Measurements from ENCODE around the gene UGT3A2.

Gene UGT3A2

GRCh38 chr5:36066540-36067210, at the start of gene UGT3A2:
Gene UGT3A2, minus strand, starts transcription at chr5:36066882. Its CDS starts 93 bp downstream, at chr5:36066789.
- no peak for DNase-seq

GRCh38 chr5:36111238-36111637, 44.6 kb upstream of the UGT3A2 start:
- DNase-seq: no peak

GRCh38 chr5:36108758-36109460, 42.2 kb upstream of the UGT3A2 start:
- DNase-seq: no peak

GRCh38 chr5:36105819-36106218, 39.1 kb upstream of the UGT3A2 start:
- DNase-seq: no peak

GRCh38 chr5:36099748-36100147, 33.1 kb upstream of the UGT3A2 start:
- DNase-seq: no peak

- DNase-seq: no peak
Measured at GRCh38 chr5:36096486-36096885, 29.8 kb upstream of the UGT3A2 start.

- no peak for DNase-seq
Measured at GRCh38 chr5:36089989-36090388, 23.3 kb upstream of the UGT3A2 start.

GRCh38 chr5:36079200-36079781, 12.6 kb upstream of the UGT3A2 start:
- DNase-seq: no peak

- no peak for DNase-seq
Measured at GRCh38 chr5:36078430-36078829, 11.7 kb upstream of the UGT3A2 start.

GRCh38 chr5:36073595-36074216, 7.0 kb upstream of the UGT3A2 start:
- no peak for DNase-seq

- no peak for DNase-seq
Measured at GRCh38 chr5:36070687-36071571, 4.2 kb upstream of the UGT3A2 start.

GRCh38 chr5:36068751-36069281, 2.1 kb upstream of the UGT3A2 start:
- DNase-seq: no peak

- DNase-seq: no peak
Measured at GRCh38 chr5:36066001-36066539, 612 bp downstream of the UGT3A2 start.

- no peak for DNase-seq
Measured at GRCh38 chr5:36060420-36060887, 6.2 kb downstream of the UGT3A2 start.

- no peak for DNase-seq
Measured at GRCh38 chr5:36059571-36060419, 6.9 kb downstream of the UGT3A2 start.

GRCh38 chr5:36058776-36059175, 7.9 kb downstream of the UGT3A2 start:
- DNase-seq: no peak

GRCh38 chr5:36057386-36057785, 9.3 kb downstream of the UGT3A2 start:
- DNase-seq: no peak

GRCh38 chr5:36056422-36056821, 10.3 kb downstream of the UGT3A2 start:
- no peak for DNase-seq

- DNase-seq: no peak
Measured at GRCh38 chr5:36055984-36056383, 10.7 kb downstream of the UGT3A2 start.

GRCh38 chr5:36054647-36055046, 12.0 kb downstream of the UGT3A2 start:
- DNase-seq: no peak

- DNase-seq: no peak
Measured at GRCh38 chr5:36052538-36052937, 14.1 kb downstream of the UGT3A2 start.

All from activated T-cell treated with anti-CD3 and anti-CD28 coated beads, Interleukin-2, amount 50 U/mL, for 1 hour (primary cell).